CD4-positive, alpha-beta T cell treated with Interleukin-2 at 100 ng/mL for 4 hours (primary cell): ENCODE data around the gene SLC4A9.
"Not testable (repeated sequence)": the region's sequence is repeated elsewhere in the genome, so short reads cannot be mapped to it uniquely, and the experiment has no call there.

ENCODE experiments used
- DNase-seq: peaks from one replicate; pipeline ENCODE4 v3.0.0-alpha.2; 2020; ENCODE audit warnings: low spot score

SLC4A9 gene

DNA sequence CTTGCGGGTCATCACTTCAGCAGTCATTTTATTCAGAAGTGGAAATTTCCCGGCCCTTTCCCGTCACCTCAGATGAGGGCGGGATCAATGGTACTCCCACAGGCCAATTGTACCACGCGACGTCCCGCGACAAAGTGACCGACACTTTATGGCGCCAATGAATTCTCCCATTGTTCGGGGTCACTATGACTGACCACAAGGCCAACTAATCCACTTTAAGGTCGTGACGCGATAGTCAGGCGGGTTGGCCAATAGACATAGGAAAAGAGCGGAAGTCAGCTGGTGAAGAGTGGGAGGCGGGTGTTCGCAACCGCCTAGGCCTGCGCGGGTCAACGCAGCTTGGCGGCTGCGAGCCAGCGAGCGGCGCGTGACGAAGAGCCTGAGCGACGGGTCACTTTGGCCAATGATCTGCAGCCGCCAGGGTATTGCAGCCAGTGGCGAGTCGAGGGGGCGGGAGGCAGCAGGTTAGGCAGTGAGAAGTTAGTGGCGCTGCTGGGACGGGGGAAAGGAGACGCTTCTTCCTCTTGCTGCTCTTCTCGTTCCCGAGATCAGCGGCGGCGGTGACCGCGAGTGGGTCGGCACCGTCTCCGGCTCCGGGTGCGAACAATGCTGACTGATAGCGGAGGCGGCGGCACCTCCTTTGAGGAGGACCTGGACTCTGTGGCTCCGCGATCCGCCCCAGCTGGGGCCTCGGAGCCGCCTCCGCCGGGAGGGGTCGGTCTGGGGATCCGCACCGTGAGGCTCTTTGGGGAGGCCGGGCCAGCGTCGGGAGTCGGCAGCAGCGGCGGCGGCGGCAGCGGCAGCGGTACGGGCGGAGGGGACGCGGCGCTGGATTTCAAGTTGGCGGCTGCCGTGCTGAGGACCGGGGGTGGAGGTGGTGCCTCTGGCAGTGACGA lies 41.6 kb downstream of the SLC4A9 start, which contains the start of gene ANKHD1:
Gene ANKHD1, plus strand, starts transcription at position 472 of the 896 bp plus-strand sequence. Its CDS starts 135 bp downstream, at position 607.
- peak; percentile 100 for DNase-seq

DNA sequence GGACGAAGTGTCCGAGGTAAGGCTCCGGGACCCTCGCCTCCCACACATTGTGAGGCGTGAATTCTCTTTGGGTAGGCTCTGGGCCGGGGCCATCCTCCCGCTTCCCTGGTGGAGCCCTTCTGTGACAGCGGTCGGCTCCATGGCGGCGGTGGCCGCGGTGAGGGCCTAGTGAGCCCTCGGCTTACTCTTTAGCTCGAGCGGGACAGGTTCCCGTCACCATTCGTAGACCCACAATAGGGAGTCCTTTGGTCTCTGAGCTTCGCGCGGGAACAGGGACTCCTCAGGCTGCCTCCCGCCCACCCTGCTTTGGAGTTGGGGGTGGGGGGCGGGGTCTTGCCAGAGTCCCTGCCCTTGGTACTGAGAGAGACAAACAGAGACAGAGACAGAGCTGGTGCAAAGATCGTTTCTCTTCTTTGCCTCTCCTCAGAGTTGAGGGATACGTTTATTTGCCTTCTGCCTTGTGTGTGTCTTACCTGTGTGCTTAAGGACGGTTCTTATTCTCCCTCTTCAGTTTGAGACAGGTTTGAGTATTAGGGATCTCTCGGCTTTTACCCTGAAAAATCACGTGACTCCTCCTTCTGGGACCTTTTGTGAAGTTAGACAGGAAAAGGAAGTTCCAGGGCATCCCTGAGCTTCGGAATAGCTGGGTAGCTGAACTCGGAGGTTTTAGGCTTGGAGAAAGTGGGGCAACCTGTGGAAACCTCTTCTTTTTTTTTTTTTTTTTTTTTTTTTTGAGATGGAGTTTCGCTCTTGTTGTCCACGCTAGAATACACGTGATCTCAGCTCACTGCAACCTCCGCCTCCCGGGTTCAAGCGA lies 42.5 kb downstream of the SLC4A9 start:
- DNase-seq, result peak; percentile 23

GRCh38 chr5:140403613-140404012 lies 43.6 kb downstream of the SLC4A9 start:
- no peak for DNase-seq

GRCh38 chr5:140408750-140409241 lies 48.8 kb downstream of the SLC4A9 start:
- no peak for DNase-seq

DNA sequence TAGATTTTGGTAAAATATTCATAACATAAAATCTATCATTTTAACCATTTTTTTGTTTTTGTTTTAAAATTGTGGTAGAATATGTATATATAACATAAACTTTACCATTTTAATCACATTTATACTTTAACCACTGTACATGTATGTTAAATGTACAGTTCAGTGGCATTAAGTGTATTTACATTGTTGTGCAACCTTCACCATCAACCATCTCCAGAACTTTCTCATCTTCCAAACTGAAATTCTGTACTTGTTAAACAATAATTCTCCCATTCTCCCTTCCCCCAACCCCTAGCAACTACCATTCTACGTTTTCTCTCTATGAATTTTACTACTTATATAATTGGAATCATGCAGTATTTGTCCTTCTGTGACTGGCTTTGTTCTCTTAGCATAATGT lies 53.2 kb downstream of the SLC4A9 start:
- DNase-seq, result no peak

DNA sequence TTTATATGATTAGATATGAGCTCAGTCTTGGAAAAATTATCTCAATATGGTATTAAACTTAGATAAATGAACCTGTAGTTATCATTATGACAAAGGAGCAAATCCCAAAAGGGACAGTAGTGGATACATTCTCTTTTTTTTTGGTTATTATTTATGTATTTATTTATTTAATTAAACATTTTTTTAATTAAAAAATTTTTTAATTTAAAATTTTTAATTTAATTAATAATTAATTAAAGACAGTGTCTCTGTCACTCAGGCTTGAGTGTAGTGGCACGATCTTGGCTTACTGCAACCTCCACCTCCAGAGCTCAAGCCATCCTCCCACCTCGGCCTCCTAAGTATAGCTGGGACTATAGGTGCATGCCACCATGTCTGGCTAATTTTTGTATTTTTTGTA lies 57.2 kb downstream of the SLC4A9 start:
- no peak for DNase-seq

GRCh38 chr5:140418862-140419520 lies 59.0 kb downstream of the SLC4A9 start:
- no peak for DNase-seq

DNA sequence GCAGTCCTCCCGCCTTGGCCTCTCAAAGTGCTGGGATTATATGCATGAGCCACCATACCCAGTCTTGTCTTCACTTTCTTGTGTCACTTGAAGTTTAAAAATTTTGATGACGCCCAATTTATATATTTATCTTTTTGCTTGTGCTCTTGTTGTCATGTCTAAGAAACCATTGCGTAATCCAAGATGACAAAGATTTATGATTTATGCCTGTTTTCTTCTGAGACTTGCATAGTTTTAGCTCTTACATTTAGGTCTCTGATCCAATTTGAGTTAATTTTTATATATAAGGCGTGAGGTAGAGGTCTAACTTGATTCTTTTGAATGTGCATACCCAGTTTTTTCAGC lies 60.2 kb downstream of the SLC4A9 start:
- no peak for DNase-seq

DNA sequence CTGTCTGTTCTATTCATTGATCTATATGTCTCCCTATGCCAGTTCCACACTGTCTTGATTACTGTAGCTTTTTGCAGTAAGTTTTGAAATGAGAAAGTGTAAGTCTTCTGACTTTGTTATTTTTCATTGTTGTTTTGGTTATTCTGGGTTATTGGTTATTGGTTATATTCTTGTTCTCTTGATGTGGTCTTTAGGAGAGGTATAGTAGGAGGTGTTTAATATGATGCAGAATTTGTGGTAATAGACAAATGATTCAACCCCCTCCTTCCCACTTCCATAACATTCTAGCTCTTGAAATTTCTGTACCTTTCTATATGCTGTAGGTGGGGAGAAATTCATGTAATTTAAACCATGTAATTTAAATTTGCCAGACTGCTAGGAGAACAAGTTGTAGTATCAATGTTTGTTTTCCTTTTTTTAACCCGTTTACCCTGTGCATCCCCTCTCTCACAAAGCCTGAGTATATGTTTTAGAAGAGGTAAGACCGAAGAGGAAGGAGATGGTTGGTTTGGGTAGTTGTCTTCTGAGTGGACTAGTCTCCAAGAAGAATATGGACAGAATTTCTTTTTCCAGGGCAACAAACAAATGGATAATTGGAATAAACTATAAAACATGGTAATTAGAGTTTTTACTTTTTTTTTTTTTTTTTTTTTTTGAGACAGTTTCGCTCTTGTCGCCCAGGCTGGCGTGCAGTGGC lies 60.8 kb downstream of the SLC4A9 start:
- no peak for DNase-seq

DNA sequence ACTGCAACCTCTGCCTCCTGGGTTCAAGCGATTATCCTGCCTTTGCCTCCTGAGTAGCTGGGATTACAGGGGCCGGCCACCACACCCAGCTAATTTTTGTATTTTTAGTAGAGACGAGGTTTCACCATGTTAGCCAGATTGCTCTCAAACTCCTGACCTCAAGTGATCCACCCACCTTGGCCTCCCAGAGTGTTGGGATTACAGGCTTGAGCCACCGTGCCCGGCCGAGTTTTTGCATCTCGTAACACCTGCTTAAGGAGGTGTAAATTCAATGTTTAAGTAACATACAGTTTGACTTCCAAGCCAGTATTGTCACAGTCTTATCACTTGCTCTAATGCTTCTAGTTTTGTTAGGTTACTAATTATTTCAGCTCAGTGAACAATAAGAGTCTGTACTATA lies 61.4 kb downstream of the SLC4A9 start:
- not testable (repeated sequence) for DNase-seq

GRCh38 chr5:140423609-140424008 lies 63.6 kb downstream of the SLC4A9 start:
- no peak for DNase-seq

- no peak for DNase-seq
These were observed 64.1 kb downstream of the SLC4A9 start for GRCh38 chr5:140424135-140424534.
